NCI-H524 treated with DMSO at 0.1 percent for 48 hours (cell line): ENCODE data around the gene AP3D1.
"Not testable (repeated sequence)": the region's sequence is repeated elsewhere in the genome, so short reads cannot be mapped to it uniquely, and the experiment has no call there.

ENCODE experiments used
- DNase-seq: peaks from one replicate; lab custom pipeline; 2025; lab: John Stamatoyannopoulos, UW

Gene AP3D1

GRCh38 chr19:2149980-2150793, 1.2 kb downstream of the AP3D1 start:
- no peak for DNase-seq

GRCh38 chr19:2148482-2149135, 2.8 kb downstream of the AP3D1 start:
- no peak for DNase-seq

GRCh38 chr19:2145831-2146241, 5.5 kb downstream of the AP3D1 start:
- no peak for DNase-seq

GRCh38 chr19:2144190-2144589, 7.2 kb downstream of the AP3D1 start:
- no peak for DNase-seq

GRCh38 chr19:2142173-2142829, 9.1 kb downstream of the AP3D1 start:
- no peak for DNase-seq

GRCh38 chr19:2140138-2140569, 11.2 kb downstream of the AP3D1 start:
- DNase-seq = no peak

GRCh38 chr19:2139385-2140137, 11.8 kb downstream of the AP3D1 start:
- no peak for DNase-seq

GRCh38 chr19:2138061-2138728, 13.2 kb downstream of the AP3D1 start:
- DNase-seq = no peak

- no peak for DNase-seq
Measured at GRCh38 chr19:2136796-2137195, 14.6 kb downstream of the AP3D1 start.

- no peak for DNase-seq
Measured at GRCh38 chr19:2135474-2136402, 15.6 kb downstream of the AP3D1 start.

GRCh38 chr19:2132731-2133490, 18.5 kb downstream of the AP3D1 start:
- DNase-seq = no peak

- no peak for DNase-seq
Measured at GRCh38 chr19:2132191-2132590, 19.2 kb downstream of the AP3D1 start.

- DNase-seq = not testable (repeated sequence)
Measured at GRCh38 chr19:2131012-2131975, 20.1 kb downstream of the AP3D1 start.

- no peak for DNase-seq
Measured at GRCh38 chr19:2129892-2130770, 21.2 kb downstream of the AP3D1 start.

GRCh38 chr19:2129486-2129885, 21.9 kb downstream of the AP3D1 start:
- no peak for DNase-seq

- no peak for DNase-seq
Measured at GRCh38 chr19:2129022-2129421, 22.3 kb downstream of the AP3D1 start.

- DNase-seq = not testable (repeated sequence)
Measured at GRCh38 chr19:2128252-2128651, 23.1 kb downstream of the AP3D1 start.

GRCh38 chr19:2127758-2128157, 23.6 kb downstream of the AP3D1 start:
- no peak for DNase-seq
